Left renal pelvis (tissue), 4 donors: ENCODE measurements around the gene S100A12. TPM values are rescaled to one million over a fixed set of nuclear protein-coding genes. Genes with fewer than 3 reads are reported as not detected.
"Not testable (repeated sequence)": the region's sequence is repeated elsewhere in the genome, so short reads cannot be mapped to it uniquely, and the experiment has no call there.

Experiments
- DNase-seq, 4 donors: peaks; one replicate each; pipeline ENCODE4 v3.0.0-alpha.2; 2013; ENCODE audit warnings: low read depth in 4 of 4, low spot score in 3 of 4
- polyA plus RNA-seq, 4 donors: library from polyadenylated mRNA; unstranded; fragments of 120-200 nt; gene quantifications; one replicate each; pipeline ENCODE4 v1.2.1, GENCODE V29; 2013; ENCODE audit not compliant: insufficient read length in 4 of 4

The S100A12 gene
- polyA plus RNA-seq, 4 donors: 1.4 to 3.0 (median 1.7) TPM; not detected in 1

- DNase-seq: no peak
Observed at GRCh38 chr1:153354515-153355193, 20.8 kb downstream of the S100A12 start.

GRCh38 chr1:153353226-153353947 is 22.0 kb downstream of the S100A12 start:
- DNase-seq: no peak

- DNase-seq: peak in 2 of 4 donors; percentile 22 to 27
Observed at GRCh38 chr1:153352523-153352922, 22.9 kb downstream of the S100A12 start.

- no peak for DNase-seq
Observed at GRCh38 chr1:153350321-153350957, 25.0 kb downstream of the S100A12 start.

- no peak for DNase-seq
Observed at GRCh38 chr1:153349363-153350320, 25.8 kb downstream of the S100A12 start.

- no peak for DNase-seq
Observed at GRCh38 chr1:153348511-153349362, 26.7 kb downstream of the S100A12 start, which contains the start of gene PGLYRP4. Gene PGLYRP4 (minus strand): TSS chr1:153348841. CDS start chr1:153347932, 909 bp downstream.

- no peak for DNase-seq
Observed at GRCh38 chr1:153347856-153348255, 27.6 kb downstream of the S100A12 start.

GRCh38 chr1:153347049-153347448 is 28.4 kb downstream of the S100A12 start:
- DNase-seq: not testable (repeated sequence)

GRCh38 chr1:153346077-153346723 is 29.2 kb downstream of the S100A12 start:
- no peak for DNase-seq

GRCh38 chr1:153345187-153346076 is 30.0 kb downstream of the S100A12 start:
- DNase-seq: no peak

GRCh38 chr1:153344718-153345025 is 30.7 kb downstream of the S100A12 start:
- no peak for DNase-seq

GRCh38 chr1:153343811-153344717 is 31.4 kb downstream of the S100A12 start:
- DNase-seq: no peak

- no peak for DNase-seq
Observed at GRCh38 chr1:153343040-153343681, 32.3 kb downstream of the S100A12 start.

GRCh38 chr1:153342178-153342577 is 33.2 kb downstream of the S100A12 start:
- DNase-seq: no peak

GRCh38 chr1:153341431-153341934 is 33.9 kb downstream of the S100A12 start:
- DNase-seq: no peak

GRCh38 chr1:153340356-153340755 is 35.1 kb downstream of the S100A12 start:
- no peak for DNase-seq
